SU-DHL-6 (cell line): ENCODE data around the gene COX19.

Experiments used
- CTCF ChIP-seq: fragments of 200-600 bp; sonication (generic); IDR thresholded peaks from one replicate; pipeline ENCODE4 v1.5.1; 2017; ENCODE audit warnings: antibody characterized with exemption, mild to moderate bottlenecking, low read length, moderate library complexity; ENCODE audit not compliant: insufficient read depth, poor library complexity, severe bottlenecking
- EZH2phosphoT487 ChIP-seq: fragments of 200-600 bp; sonication (generic), shearing (Covaris generic); conservative IDR thresholded peaks from 2 replicates; pipeline ENCODE4 v1.6.1; 2018; ENCODE audit warnings: mild to moderate bottlenecking, antibody characterized with exemption, low read length, moderate library complexity, mixed read lengths

GRCh38 chr7:977326-978048, 2.1 kb upstream of the COX19 start:
- TF ChIP-seq CTCF (no peak), EZH2phosphoT487 (no peak)
